ENCODE measurements around the gene MPIG6B. TPM values are rescaled to one million over a fixed set of nuclear protein-coding genes. Genes with fewer than 3 reads are reported as not detected.

The MPIG6B gene
- total and polyA plus RNA-seq, 2 donors (not counting 1 experiment from before 2014, with no cell fraction given): not detected

DNA sequence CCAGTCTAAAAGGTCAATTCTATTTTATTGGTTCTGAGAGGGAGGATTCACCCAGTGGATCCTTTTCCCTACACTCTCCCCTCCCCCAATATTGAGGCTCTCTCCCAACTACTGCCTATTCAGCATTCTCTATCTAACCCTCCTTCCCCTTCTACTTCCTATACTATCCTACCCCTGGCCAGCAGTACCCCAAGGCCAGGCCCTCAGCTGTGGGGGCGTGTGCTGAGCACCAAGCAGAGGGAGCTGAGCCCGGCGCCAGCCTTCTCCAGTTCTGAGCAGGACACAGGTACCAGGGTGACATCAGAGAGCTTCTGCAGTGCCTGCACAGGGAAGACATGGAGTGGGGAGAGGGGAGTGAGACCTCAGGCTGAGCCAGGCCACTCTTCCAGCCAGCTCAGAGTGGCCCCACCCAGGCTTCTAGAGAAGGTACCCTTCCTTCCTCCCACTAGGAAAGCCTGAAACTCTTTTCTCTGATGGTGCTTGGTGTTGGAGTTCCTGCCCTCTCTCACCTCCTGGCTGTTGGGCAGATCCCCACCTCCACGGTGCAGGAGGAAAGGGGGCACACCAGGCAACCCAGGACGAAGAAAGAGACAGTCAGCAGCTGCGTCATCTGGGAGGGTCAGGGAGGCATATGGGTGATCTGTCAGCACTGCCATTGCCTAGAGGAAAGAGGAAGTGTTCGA, 4.0 kb downstream of the MPIG6B start:
- Histone ChIP-seq H3K27me3 (ENCODE audit: control insufficient read depth, insufficient read depth, low read length) (no peaks in the 10 kb centered on the region), H2AFZ (ENCODE audit: low read length) (no peak overlapping the region)

DNA sequence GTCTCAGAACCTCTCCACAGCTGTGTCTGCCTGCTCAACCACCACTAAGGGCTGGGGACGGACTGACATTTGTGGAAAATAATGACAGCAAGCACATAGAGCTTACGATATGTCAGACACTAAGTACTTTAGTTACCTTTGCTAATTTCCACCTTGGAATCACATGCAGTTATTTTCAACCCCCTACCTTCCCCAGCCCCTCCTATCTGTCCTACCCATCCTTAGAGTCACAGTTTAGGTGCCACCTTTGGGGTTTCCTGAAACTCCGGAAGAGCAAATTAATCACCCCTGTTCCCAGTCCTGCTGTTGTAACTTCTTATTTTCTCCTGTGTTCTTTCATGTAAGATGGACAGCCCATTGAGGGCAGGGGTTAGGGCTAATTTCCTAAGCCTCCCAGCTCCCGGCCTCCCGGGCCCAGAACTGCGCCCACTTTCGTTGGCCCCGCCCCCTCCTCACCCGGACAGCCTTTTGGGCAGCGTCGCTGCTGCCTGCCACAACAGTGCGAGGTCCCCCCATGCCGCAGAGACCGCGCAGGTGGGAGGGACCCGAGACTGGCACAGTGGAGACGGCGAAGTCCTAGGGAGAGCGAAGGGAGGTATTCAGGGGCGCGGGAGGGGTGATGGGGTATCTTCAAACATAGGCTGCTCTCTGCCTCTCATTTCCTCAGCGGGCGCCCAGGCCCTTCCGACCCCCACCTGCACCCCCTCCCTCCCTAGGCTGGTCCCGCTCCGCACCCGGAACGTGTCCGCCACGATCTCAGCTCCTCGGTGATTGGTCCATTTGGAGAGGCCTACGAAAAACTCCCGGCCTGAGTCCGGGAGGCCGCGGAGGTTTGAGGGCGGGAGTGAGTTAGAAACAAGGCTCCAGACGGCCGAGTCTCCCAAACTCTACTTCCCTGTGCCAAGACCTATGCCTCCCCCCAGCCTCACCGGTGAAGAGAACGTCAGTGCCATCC, 4.8 kb downstream of the MPIG6B start:
- no peaks in the 10 kb centered on the region for H3K9me3 ChIP-seq (ENCODE audit: control insufficient read depth, insufficient read depth, low read depth, low read length)
- peak overlapping the region; percentile 99 for H3K4me2 ChIP-seq (ENCODE audit: extremely low read depth, insufficient read depth, low read length)
- peaks cover 11% of the 10 kb centered on the region for H3K79me2 ChIP-seq (ENCODE audit: control insufficient read depth, insufficient read depth, low read length)
- H4K20me1 ChIP-seq (ENCODE audit: control insufficient read depth, extremely low read depth, insufficient read depth, low read length): no peaks in the 10 kb centered on the region
- H3K4me3 ChIP-seq (replicated peaks in 1 of 4; ENCODE audit: control extremely low read depth in 1 of 4, insufficient read depth in 1 of 4, low read depth in 3 of 4, low read length in 4 of 4): peak overlapping the region; percentile 68 to 96 (median 82)
- H3K27me3 ChIP-seq (ENCODE audit: control insufficient read depth, insufficient read depth, low read length): no peaks in the 10 kb centered on the region
- no peak overlapping the region for H2AFZ ChIP-seq (ENCODE audit: low read length)
- H3K36me3 ChIP-seq (ENCODE audit: control insufficient read depth, insufficient read depth, low read length): peaks cover 24% of the 10 kb centered on the region
- peak overlapping the region; percentile 61 for H3K9ac ChIP-seq (ENCODE audit: insufficient read depth, low read length)
- TF ChIP-seq EZH2 (IDR thresholded peaks at IDR 0.05; ENCODE audit: low read length, missing control alignments): no peak
- TF ChIP-seq, protein P1, sequence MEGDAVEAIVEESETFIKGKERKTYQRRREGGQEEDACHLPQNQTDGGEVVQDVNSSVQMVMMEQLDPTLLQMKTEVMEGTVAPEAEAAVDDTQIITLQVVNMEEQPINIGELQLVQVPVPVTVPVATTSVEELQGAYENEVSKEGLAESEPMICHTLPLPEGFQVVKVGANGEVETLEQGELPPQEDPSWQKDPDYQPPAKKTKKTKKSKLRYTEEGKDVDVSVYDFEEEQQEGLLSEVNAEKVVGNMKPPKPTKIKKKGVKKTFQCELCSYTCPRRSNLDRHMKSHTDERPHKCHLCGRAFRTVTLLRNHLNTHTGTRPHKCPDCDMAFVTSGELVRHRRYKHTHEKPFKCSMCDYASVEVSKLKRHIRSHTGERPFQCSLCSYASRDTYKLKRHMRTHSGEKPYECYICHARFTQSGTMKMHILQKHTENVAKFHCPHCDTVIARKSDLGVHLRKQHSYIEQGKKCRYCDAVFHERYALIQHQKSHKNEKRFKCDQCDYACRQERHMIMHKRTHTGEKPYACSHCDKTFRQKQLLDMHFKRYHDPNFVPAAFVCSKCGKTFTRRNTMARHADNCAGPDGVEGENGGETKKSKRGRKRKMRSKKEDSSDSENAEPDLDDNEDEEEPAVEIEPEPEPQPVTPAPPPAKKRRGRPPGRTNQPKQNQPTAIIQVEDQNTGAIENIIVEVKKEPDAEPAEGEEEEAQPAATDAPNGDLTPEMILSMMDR (conservative IDR thresholded peaks at IDR 0.05 in 1 of 2, IDR thresholded peaks at IDR 0.05 in 1 of 2; ENCODE audit: low read depth in 1 of 2, low read length in 2 of 2): no peak
- peaks cover 11% of the 10 kb centered on the region for H3K4me1 ChIP-seq (ENCODE audit: control insufficient read depth, extremely low read depth, insufficient read depth, low read length)
- H3K27ac ChIP-seq (ENCODE audit: insufficient read depth, low read length): no peak overlapping the region
- DNase-seq (ENCODE audit: low read depth in 2 of 2): no peak

More for the DNA sequence above, 4.0 kb downstream of the MPIG6B start:
- H3K4me3 ChIP-seq (replicated peaks in 1 of 4; ENCODE audit: control extremely low read depth in 1 of 4, insufficient read depth in 1 of 4, low read depth in 3 of 4, low read length in 4 of 4): no peak overlapping the region
- no peak overlapping the region for H3K4me2 ChIP-seq (ENCODE audit: extremely low read depth, insufficient read depth, low read length)
- no peak overlapping the region for H3K27ac ChIP-seq (ENCODE audit: insufficient read depth, low read length)
- H3K9me3 ChIP-seq (ENCODE audit: control insufficient read depth, insufficient read depth, low read depth, low read length): no peaks in the 10 kb centered on the region
- H3K36me3 ChIP-seq (ENCODE audit: control insufficient read depth, insufficient read depth, low read length): peaks cover 22% of the 10 kb centered on the region
- no peak overlapping the region for H3K9ac ChIP-seq (ENCODE audit: insufficient read depth, low read length)
- peaks cover 9% of the 10 kb centered on the region for H3K4me1 ChIP-seq (ENCODE audit: control insufficient read depth, extremely low read depth, insufficient read depth, low read length)
- DNase-seq (ENCODE audit: low read depth in 2 of 2): no peak
- peaks cover 9% of the 10 kb centered on the region for H3K79me2 ChIP-seq (ENCODE audit: control insufficient read depth, insufficient read depth, low read length)
- H4K20me1 ChIP-seq (ENCODE audit: control insufficient read depth, extremely low read depth, insufficient read depth, low read length): no peaks in the 10 kb centered on the region
- TF ChIP-seq, protein P1 (conservative IDR thresholded peaks at IDR 0.05 in 1 of 2, IDR thresholded peaks at IDR 0.05 in 1 of 2; ENCODE audit: low read depth in 1 of 2, low read length in 2 of 2): no peak
- no peak for TF ChIP-seq EZH2 (IDR thresholded peaks at IDR 0.05; ENCODE audit: low read length, missing control alignments)
